Measurements from ENCODE around the gene FMNL2. TPM values are rescaled to one million over a fixed set of nuclear protein-coding genes. Genes with fewer than 3 reads are reported as not detected.
"Not testable (repeated sequence)": the region's sequence is repeated elsewhere in the genome, so short reads cannot be mapped to it uniquely, and the experiment has no call there.

FMNL2 gene
- polyA plus RNA-seq, result under 1 TPM in 1 of 3 donors, not detected in 2; 0.08 TPM

DNA sequence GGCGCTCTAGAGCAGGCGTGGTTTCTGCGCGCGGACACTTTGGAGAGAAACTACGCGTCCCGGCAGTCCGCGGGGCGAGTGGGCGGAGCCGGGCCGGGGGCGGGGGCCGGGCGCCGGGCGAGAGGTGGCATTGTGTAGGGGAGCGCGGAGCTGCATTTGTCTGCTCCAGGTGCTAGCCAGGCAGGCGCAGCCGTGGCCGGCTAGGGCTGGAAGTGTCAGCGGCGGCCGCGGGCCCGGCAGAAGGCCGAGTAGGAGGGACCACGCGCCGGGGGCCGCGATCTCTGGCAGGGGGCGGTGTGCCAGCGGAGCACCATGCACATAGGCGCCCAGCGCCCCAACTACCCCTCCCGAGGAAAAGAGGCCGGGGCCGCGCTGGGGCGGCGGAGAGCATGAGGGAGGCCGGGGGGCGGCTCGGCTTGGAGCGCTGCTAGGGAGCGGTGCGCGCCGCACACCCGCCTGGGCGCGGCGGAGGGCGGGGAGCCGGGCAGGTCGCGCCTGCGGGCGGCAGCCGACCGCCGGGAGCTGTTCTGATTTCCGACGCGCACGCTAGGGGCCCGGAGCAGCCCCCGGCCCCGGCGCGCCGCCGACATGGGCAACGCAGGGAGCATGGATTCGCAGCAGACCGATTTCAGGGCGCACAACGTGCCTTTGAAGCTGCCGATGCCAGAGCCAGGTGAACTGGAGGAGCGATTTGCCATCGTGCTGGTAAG is at the start of gene FMNL2:
TSS of gene FMNL2 (plus strand) at position 159 of the 710 bp plus-strand sequence.
- peaks cover 6 to 28% (median 14%) of the 10 kb centered on the region in 3 donors for H3K27me3 Mint-ChIP-seq (ENCODE audit: low read depth in 3 of 3)
- H3K36me3 Mint-ChIP-seq, result peaks cover 0 to 3% (median 0%) of the 10 kb centered on the region in 3 donors
- H3K9me3 Mint-ChIP-seq, result no peaks in the 10 kb centered on the region
- peak within 1 kb of the TSS; percentile 76 to 85 (median 79) for H3K4me3 Mint-ChIP-seq
- DNase-seq, result peak; percentile 3 to 12 (median 8)
- H3K4me1 Mint-ChIP-seq, result peaks cover 15 to 19% of the 10 kb centered on the region in 2 donors
- no peak within 1 kb of the TSS for H3K27ac Mint-ChIP-seq

DNA sequence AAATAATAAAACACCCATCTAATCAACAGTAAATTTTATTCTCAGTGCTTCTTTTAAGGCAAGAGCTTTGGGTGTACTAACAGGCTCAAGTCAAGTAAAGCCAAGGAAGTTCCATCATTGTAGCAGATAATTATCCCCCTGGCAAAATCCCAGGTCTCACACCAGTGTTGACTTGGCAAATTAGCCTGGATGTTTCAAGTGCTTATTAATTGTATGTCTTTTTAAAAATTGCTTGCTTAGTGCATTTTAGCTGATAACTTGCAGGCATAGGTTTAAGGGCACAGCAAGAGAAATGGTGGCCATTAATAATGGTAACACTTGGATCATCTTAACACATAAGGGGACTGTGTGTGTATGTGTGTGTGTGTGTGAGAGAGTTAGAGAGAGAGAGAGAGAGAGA is 42.0 kb upstream of the FMNL2 start:
- H3K27me3 Mint-ChIP-seq (ENCODE audit: low read depth in 3 of 3), result peaks cover 0 to 2% (median 1%) of the 10 kb centered on the region in 3 donors
- H3K4me1 Mint-ChIP-seq, result no peaks in the 10 kb centered on the region
- H3K4me3 Mint-ChIP-seq, result no peak overlapping the region
- no peaks in the 10 kb centered on the region for H3K36me3 Mint-ChIP-seq
- H3K9me3 Mint-ChIP-seq, result no peaks in the 10 kb centered on the region
- no peak overlapping the region for H3K27ac Mint-ChIP-seq
- DNase-seq, result no peak

DNA sequence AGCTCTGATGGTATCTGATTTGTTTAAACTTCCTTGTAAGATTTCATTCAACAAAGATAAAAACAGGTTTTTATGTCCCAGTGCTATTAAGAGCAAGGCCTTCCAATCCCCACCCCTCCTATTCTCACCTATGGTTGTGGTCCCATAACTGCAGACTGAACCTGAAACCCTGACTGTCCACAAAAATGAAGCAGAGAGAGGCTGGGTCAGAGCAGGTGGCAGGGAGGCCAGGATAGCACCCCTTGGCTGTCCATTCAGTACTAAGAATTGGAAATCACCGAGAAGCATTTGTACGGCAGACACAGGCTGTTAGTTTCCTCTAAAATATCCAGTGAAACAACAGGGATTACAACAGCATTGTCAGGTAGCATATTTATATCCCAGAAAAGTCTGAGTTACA is 37.3 kb upstream of the FMNL2 start:
- Mint-ChIP-seq H3K27me3 (ENCODE audit: low read depth in 3 of 3) (peaks cover 2 to 3% (median 2%) of the 10 kb centered on the region in 3 donors), H3K9me3 (peaks cover 0 to 2% (median 0%) of the 10 kb centered on the region in 6 donors)

DNA sequence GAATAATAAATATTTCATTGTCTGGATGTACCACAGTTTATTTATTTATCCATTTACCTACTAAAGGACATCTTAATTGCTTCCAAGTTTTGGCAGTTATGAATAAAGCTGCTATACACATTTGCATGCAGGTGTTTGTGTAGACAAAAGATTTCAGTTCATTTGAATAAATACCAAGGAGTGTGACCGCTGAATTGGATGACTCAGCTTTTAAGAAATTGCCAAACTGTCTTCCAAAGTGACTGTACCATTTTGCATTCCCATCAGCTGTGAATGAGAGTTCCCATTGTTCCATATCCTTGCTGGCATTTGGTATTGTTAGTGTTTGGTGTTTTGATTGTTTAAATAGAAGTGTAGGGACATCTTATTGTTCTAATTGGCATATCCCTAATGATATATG is 36.2 kb upstream of the FMNL2 start:
- Mint-ChIP-seq H3K36me3 (no peaks in the 10 kb centered on the region), H3K4me3 (no peak overlapping the region), H3K27ac (no peak overlapping the region), H3K4me1 (no peaks in the 10 kb centered on the region), H3K9me3 (peaks cover 0 to 2% (median 0%) of the 10 kb centered on the region in 6 donors), H3K27me3 (ENCODE audit: low read depth in 3 of 3) (peaks cover 2 to 5% (median 3%) of the 10 kb centered on the region in 3 donors)
- DNase-seq, result no peak

More for the DNA sequence above, 37.3 kb upstream of the FMNL2 start:
- H3K27ac Mint-ChIP-seq, result no peak overlapping the region
- no peak for DNase-seq
- H3K4me3 Mint-ChIP-seq, result no peak overlapping the region
- no peaks in the 10 kb centered on the region for H3K36me3 Mint-ChIP-seq
- no peaks in the 10 kb centered on the region for H3K4me1 Mint-ChIP-seq

DNA sequence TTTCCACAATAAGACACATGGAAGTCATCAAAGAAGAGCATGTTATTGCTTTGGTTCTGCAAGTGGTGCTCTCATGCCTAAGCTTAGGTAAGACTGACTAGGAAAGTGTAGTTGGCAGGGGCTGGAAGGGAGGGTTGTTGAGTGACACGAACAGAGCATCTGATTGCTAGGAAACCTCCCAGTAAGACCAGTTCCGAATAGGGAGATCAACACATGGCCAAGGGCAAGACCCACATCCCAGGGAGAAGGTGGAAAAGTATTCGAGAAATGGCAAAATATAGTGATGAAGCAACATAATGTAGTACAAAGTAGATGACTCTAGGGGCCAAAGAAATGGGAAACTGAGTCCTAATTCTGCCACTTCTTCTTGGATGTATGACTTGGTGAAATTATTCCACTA is 33.8 kb upstream of the FMNL2 start:
- H3K9me3 Mint-ChIP-seq, result peaks cover 0 to 2% (median 0%) of the 10 kb centered on the region in 6 donors
- peaks cover 2 to 3% (median 2%) of the 10 kb centered on the region in 3 donors for H3K27me3 Mint-ChIP-seq (ENCODE audit: low read depth in 3 of 3)
- H3K4me3 Mint-ChIP-seq, result no peak overlapping the region
- no peak for DNase-seq
- H3K36me3 Mint-ChIP-seq, result no peaks in the 10 kb centered on the region
- no peak overlapping the region for H3K27ac Mint-ChIP-seq
- no peaks in the 10 kb centered on the region for H3K4me1 Mint-ChIP-seq

DNA sequence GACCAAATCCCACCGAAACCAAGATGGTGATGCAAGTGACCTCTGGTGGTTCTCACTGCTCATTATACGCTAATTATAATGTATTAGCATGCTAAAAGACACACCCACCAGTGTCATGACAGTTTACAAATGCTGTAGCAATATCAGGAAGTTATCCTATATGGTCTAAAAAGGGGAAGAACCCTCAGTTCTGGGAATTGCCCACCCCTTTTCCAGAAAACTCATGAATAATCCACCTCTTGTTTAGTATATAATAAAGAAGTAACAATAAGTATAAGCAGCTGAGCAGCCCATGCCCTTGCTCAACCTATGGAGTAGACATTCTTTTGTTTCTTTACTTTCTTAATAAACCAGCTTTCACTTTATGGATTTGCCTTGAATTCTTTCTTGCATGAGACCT is 31.0 kb upstream of the FMNL2 start:
- Mint-ChIP-seq H3K36me3 (no peaks in the 10 kb centered on the region), H3K4me1 (no peaks in the 10 kb centered on the region), H3K4me3 (no peak overlapping the region), H3K9me3 (peaks cover 0 to 2% (median 0%) of the 10 kb centered on the region in 6 donors), H3K27me3 (ENCODE audit: low read depth in 3 of 3) (peaks cover 2 to 3% (median 2%) of the 10 kb centered on the region in 3 donors), H3K27ac (no peak overlapping the region)
- DNase-seq, result no peak

DNA sequence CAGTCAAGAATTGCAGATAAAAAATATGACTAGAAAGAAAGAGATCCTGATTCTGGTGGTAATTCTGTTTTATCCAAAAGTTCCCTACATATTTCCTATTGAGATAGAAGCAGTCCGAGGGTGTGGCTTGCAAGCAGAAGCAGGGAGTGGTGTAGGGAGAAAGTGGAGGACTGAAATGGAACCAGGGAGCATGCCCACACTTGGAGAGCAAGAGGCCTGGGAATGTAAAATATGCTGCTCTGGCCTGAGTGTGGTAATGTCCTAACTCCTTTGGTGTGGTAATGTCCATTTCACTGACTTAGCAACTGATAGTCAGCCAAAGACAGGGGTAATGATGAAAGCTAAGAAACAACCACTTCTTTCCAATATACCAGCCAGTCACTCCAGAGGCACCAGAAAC is 30.1 kb upstream of the FMNL2 start:
- Mint-ChIP-seq H3K9me3 (peaks cover 0 to 2% (median 0%) of the 10 kb centered on the region in 6 donors), H3K27me3 (ENCODE audit: low read depth in 3 of 3) (peaks cover 2 to 5% (median 2%) of the 10 kb centered on the region in 3 donors), H3K4me3 (no peak overlapping the region), H3K36me3 (no peaks in the 10 kb centered on the region), H3K4me1 (no peaks in the 10 kb centered on the region), H3K27ac (no peak overlapping the region)
- no peak for DNase-seq

DNA sequence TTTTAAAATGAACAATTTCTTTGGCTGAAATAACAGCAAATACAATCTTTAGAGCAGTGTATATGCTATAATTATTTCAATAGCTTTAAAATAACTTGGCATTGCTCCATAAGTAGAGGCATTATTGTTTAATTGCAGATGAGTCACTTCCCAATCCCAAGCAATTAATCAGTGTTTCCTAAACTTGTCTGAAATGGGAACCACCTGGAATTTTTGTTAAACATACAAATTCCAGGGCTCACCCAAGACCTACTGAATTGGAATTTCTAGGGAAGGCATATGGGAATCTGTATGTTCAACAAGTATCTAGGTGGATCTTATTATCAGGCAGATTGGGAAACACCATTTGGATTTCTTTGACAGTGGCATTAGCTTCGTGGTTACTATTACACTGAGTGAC is 27.1 kb upstream of the FMNL2 start:
- no peaks in the 10 kb centered on the region for H3K9me3 Mint-ChIP-seq
- no peaks in the 10 kb centered on the region for H3K4me1 Mint-ChIP-seq
- peaks cover 0 to 10% (median 0%) of the 10 kb centered on the region in 3 donors for H3K27me3 Mint-ChIP-seq (ENCODE audit: low read depth in 3 of 3)
- H3K27ac Mint-ChIP-seq, result no peak overlapping the region
- no peak for DNase-seq
- H3K36me3 Mint-ChIP-seq, result no peaks in the 10 kb centered on the region
- H3K4me3 Mint-ChIP-seq, result no peak overlapping the region

DNA sequence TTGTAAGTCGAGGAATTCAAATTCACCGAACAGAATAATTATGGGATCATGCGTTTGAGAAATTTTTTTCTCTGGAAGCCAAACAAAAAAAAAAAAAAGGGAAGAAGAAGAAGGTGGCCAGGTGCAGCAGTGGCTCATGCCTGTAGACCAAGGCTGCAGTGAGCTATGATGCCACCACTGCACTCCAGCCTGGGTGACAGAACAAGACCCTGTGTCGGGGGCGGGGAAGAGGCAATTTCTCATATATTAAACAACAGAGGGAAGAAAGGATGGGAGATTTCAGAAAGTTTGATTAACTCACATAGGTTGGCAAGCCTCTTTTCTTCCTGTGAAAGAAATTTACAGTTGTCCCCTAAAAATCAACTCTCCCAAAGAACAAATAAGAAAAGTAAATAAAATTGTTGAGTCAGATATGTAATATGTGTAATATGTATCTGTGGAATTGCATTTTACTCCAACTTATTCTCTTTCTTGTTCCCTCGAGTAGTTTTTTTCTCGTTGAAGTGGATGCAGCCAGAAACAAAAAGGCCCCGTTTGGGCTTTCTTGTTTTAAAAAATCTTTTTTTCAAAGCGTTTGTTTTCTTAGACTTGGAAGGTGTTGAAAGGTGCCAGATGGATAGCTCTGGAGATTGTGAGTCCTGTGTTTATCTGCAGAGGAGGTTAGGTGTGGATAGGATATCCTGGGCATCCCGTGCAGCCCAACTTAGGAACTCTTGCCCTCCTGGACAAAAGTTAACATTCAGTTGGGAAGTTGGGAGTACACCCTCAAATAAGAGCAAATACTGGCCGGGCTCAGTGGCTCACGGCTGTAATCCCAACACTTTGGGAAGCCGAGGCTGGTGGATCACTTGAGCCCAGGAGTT is 25.4 kb upstream of the FMNL2 start:
- Mint-ChIP-seq H3K4me3 (no peak overlapping the region), H3K27me3 (ENCODE audit: low read depth in 3 of 3) (peaks cover 0 to 6% (median 0%) of the 10 kb centered on the region in 3 donors), H3K27ac (no peak overlapping the region), H3K36me3 (no peaks in the 10 kb centered on the region), H3K9me3 (no peaks in the 10 kb centered on the region), H3K4me1 (no peaks in the 10 kb centered on the region)
- no peak for DNase-seq

DNA sequence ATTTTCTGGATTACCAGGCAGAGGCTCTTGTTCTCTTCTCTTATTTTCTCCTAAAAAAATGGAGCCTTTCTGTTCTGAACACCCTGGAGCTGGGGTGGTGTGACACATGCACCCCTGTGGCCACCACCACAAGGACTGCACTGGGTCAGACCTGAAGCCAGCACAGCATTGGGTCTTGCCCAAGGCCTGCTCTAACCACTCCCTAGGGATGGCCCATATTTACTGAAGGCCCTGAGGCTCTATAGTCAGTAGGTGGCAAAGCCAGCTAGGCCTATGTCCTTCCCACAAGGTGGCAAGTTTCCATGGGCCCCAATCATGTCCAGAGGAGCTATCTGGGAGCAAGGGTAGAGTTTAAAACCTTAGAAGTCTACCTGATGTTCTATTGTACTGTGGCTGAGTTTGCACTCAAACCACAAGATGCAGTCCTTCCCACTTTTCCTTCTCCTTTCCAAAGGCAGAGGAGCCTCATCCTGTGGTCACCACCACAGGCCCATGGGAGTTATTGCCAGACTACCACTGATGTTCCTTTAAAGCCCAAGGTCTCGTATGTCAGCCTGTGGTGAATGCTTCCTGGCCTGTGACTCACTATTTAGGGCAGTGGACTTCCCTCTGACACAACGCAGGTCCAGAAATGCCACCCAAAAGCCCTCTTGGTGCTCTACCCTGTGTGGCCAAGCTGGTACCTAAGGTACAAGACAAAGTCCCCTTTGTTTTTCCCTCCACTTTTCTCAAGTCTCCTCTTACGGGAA is 15.0 kb upstream of the FMNL2 start:
- H3K27ac Mint-ChIP-seq, result no peak overlapping the region

DNA sequence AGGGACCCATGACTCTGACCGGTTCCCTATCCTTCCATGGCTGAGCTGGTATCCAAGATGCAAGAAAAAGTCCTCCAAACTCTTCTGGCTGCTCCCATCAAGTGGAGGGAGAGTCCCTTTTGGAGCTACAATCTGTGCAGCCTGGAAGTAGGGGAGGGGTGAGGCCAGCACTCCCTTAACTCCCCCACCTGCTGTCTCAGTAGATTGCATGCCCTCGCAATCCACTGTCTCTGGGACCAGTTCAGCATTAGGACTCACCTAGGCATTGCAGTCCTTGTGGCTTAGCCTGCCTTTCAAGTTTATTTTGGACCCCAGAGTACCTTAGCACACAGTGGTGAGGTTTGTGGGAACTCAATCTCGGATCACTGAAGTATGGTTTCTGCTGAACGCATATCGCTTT is 14.2 kb upstream of the FMNL2 start:
- Mint-ChIP-seq H3K4me1 (no peaks in the 10 kb centered on the region), H3K9me3 (peaks cover 0 to 8% (median 0%) of the 10 kb centered on the region in 6 donors), H3K27me3 (ENCODE audit: low read depth in 3 of 3) (peaks cover 7 to 9% (median 9%) of the 10 kb centered on the region in 3 donors), H3K36me3 (no peaks in the 10 kb centered on the region), H3K4me3 (no peak overlapping the region), H3K27ac (no peak overlapping the region)
- no peak for DNase-seq

More for the DNA sequence above, 15.0 kb upstream of the FMNL2 start:
- no peak for DNase-seq
- Mint-ChIP-seq H3K4me1 (no peaks in the 10 kb centered on the region), H3K36me3 (no peaks in the 10 kb centered on the region), H3K9me3 (peaks cover 0 to 8% (median 0%) of the 10 kb centered on the region in 6 donors), H3K4me3 (no peak overlapping the region), H3K27me3 (ENCODE audit: low read depth in 3 of 3) (peaks cover 7 to 12% (median 9%) of the 10 kb centered on the region in 3 donors)

DNA sequence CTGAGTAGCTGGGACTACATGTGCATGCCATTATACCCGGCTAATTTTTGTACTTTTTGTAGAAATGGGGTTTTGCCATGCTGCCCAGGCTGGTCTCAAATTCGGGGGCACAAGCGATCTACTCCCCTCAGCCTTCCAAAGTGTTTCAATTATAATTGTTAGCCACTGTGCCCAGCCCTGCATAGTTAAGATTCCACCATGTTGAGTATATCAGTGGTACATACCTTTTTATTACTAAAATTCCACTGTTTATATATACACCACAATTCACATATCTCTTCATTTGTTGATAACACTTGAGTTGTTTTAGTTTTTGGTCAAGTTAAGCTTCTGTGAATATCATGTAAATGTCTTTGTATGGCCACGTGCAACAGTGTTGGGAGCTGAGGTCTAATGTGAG is 12.8 kb upstream of the FMNL2 start:
- H3K27me3 Mint-ChIP-seq (ENCODE audit: low read depth in 3 of 3), result peaks cover 7 to 11% (median 8%) of the 10 kb centered on the region in 3 donors
- DNase-seq, result no peak
- H3K9me3 Mint-ChIP-seq, result peaks cover 0 to 1% (median 0%) of the 10 kb centered on the region in 6 donors
- H3K27ac Mint-ChIP-seq, result no peak overlapping the region
- H3K4me1 Mint-ChIP-seq, result no peaks in the 10 kb centered on the region
- no peak overlapping the region for H3K4me3 Mint-ChIP-seq
- H3K36me3 Mint-ChIP-seq, result no peaks in the 10 kb centered on the region

DNA sequence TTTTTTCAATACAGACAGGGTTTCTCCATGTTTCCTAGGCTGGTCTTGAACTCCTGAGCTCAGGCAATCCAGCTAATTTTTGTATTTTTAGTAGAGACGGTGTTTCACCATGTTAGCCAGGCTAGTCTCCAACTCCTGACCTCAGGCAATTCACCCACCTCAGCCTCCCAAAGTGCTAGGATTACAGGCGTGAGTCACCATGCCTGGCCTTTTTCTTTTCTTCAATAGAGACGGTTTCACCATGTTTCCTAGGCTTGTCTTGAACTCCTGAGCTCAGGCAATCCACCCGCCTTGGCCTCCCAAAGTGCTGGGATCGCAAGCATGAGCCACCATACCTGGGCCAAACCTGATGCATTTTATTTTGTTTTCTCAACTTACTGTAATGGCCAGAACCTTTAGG is 9.8 kb upstream of the FMNL2 start:
- H3K27ac Mint-ChIP-seq, H3K36me3 Mint-ChIP-seq, DNase-seq, H3K9me3 Mint-ChIP-seq, H3K4me1 Mint-ChIP-seq, H3K4me3 Mint-ChIP-seq: not testable (repeated sequence)
- H3K27me3 Mint-ChIP-seq (ENCODE audit: low read depth in 3 of 3), result peaks cover under 1 to 11% (median 5%) of the 10 kb centered on the region in 3 donors
